ENCODE data around the gene EEFSEC. TPM values are rescaled to one million over a fixed set of nuclear protein-coding genes. Genes with fewer than 3 reads are reported as not detected.
"Not testable (repeated sequence)": the region's sequence is repeated elsewhere in the genome, so short reads cannot be mapped to it uniquely, and the experiment has no call there.

EEFSEC gene
- total RNA-seq, 4 donors from 2014 or later = 9.1 to 17.4 (median 15.8) TPM

- no peak for DNase-seq (ENCODE audit: extremely low spot score)
- Histone ChIP-seq H3K4me1 (peaks cover 8 to 12% (median 11%) of the 10 kb centered on the region in 4 donors), H3K27ac (replicated peaks in 1 of 4) (no peak overlapping the region), H3K36me3 (peaks cover 0 to 1% (median 0%) of the 10 kb centered on the region in 4 donors), H3K9me3 (no peaks in the 10 kb centered on the region), H3K27me3 (no peaks in the 10 kb centered on the region), H3K4me3 (no peak overlapping the region)
- intact Hi-C loops (cut with DNase I) = loop anchor here (5.0 to 10.0 kb wide), 2 partner anchors 75 to 463 kb away; no protein-coding TSS in a partner anchor
- TF ChIP-seq POLR2A (IDR thresholded peaks at IDR 0.05; ENCODE audit: low read depth) (no peak), CTCF (IDR thresholded peaks at IDR 0.05) (no peak), EP300 (IDR thresholded peaks at IDR 0.05) (no peak), POLR2AphosphoS5 (IDR thresholded peaks at IDR 0.05) (no peak)
- WGBS = 90% methylated on average over 5 of the region's 5 CpGs
Observed at GRCh38 chr3:128151758-128152274, 1.5 kb upstream of the EEFSEC start.

- Histone ChIP-seq H3K4me1 (peaks cover 8 to 12% (median 11%) of the 10 kb centered on the region in 4 donors), H3K27ac (replicated peaks in 1 of 4) (peak overlapping the region; percentile 87 to 93 (median 90)), H3K9me3 (no peaks in the 10 kb centered on the region), H3K4me3 (peak overlapping the region; percentile 81 to 100 (median 94)), H3K27me3 (no peaks in the 10 kb centered on the region), H3K36me3 (peaks cover 0 to 9% (median 3%) of the 10 kb centered on the region in 4 donors)
- TF ChIP-seq CTCF (IDR thresholded peaks at IDR 0.05) (no peak), POLR2AphosphoS5 (IDR thresholded peaks at IDR 0.05) (no peak), EP300 (IDR thresholded peaks at IDR 0.05) (no peak), POLR2A (IDR thresholded peaks at IDR 0.05; ENCODE audit: low read depth) (no peak)
- WGBS = 67% methylated on average over 12 of the region's 29 CpGs
- intact Hi-C loops (cut with DNase I) = loop anchor here (5.0 to 10.0 kb wide), 2 partner anchors 75 to 462 kb away; no protein-coding TSS in a partner anchor
- DNase-seq (ENCODE audit: extremely low spot score) = no peak
Observed at GRCh38 chr3:128152419-128153155, 694 bp upstream of the EEFSEC start.

GRCh38 chr3:128154354-128154753 is 1.1 kb downstream of the EEFSEC start:
- intact Hi-C loops (cut with DNase I) = loop anchor here (5.0 to 10.0 kb wide), 2 partner anchors 77 to 460 kb away; no protein-coding TSS in a partner anchor
- Histone ChIP-seq H3K4me3 (peak overlapping the region; percentile 81 to 100 (median 94)), H3K36me3 (peaks cover 0 to 25% (median 5%) of the 10 kb centered on the region in 4 donors), H3K27ac (replicated peaks in 1 of 4) (peak overlapping the region; percentile 87 to 93 (median 90)), H3K4me1 (peaks cover 8 to 12% (median 11%) of the 10 kb centered on the region in 4 donors)
- not testable (repeated sequence) for H3K27me3 ChIP-seq; H3K9me3 ChIP-seq; DNase-seq (ENCODE audit: extremely low spot score)
- 90% methylated on average over 16 of the region's 16 CpGs for WGBS

GRCh38 chr3:128155616-128156360 is 2.5 kb downstream of the EEFSEC start:
- H3K27ac ChIP-seq (replicated peaks in 1 of 4) = no peak overlapping the region

More at GRCh38 chr3:128155616-128156360, 2.5 kb downstream of the EEFSEC start:
- Histone ChIP-seq H3K4me3 (no peak overlapping the region), H3K4me1 (peaks cover 8 to 12% (median 11%) of the 10 kb centered on the region in 4 donors), H3K9me3 (no peaks in the 10 kb centered on the region), H3K27me3 (no peaks in the 10 kb centered on the region), H3K36me3 (peaks cover 0 to 25% (median 5%) of the 10 kb centered on the region in 4 donors)
- TF ChIP-seq CTCF (IDR thresholded peaks at IDR 0.05) = no peak
- no peak for TF ChIP-seq POLR2AphosphoS5 (IDR thresholded peaks at IDR 0.05)
- intact Hi-C loops (cut with DNase I) = loop anchor here (10.0 kb wide), 1 partner anchor 459 kb away; no protein-coding TSS in a partner anchor
- WGBS = 90% methylated on average over 3 of the region's 3 CpGs
- no peak for DNase-seq (ENCODE audit: extremely low spot score)
